SHP77 (cell line): ENCODE results near the gene FGG.

ENCODE experiments used
- DNase-seq, 2 experiments: peaks; one replicate each; lab custom pipeline; 2025; lab: John Stamatoyannopoulos, UW

The FGG gene

DNA sequence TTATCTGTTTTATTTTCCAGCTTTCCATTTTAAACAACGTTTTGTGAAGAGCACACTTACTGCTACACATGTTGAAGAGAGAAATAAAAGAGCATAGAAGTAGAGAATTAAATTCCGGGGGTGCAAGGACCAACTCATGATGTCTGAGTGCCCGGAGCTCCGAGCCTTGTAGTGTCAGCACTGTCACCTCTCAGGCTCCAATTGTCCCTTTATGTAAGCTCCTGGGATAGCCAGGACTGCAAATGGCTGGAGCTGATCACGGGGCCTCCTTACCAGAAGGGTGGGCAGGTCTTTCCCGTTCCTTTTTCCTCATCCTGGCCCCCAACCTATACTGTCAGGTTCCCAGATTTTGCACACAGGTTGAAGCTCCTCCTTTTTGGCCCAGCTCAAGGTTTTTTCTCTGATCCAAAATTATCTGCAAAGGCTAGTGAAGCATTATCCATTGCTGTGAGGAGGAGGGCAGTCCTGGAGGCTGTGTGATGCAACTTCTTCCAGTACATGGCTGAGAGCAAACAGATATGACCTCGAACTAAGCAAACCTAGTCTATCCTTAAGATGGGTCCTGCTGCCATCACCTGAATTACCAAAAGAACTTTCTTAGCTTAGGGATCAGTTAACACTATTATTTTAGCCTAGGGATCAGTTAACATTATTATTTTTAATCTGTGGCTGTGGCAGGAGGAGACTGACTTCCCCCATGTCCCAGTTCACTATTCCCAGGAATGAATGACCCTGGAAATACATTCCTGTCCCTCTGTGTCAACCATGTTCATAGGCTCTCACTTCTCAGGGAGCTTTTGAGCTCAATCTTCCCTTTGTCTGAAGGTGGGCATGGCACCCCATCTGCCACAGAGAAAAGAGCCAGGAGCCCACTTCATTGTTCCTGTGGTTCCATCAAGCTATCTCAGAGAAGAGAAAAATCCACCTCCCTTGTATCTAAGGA is at the start of gene FGG:
TSS of gene FGG (minus strand) at position 185 of the 943 bp plus-strand sequence. CDS start at position 138, 47 bp downstream.
- no peak for DNase-seq

DNA sequence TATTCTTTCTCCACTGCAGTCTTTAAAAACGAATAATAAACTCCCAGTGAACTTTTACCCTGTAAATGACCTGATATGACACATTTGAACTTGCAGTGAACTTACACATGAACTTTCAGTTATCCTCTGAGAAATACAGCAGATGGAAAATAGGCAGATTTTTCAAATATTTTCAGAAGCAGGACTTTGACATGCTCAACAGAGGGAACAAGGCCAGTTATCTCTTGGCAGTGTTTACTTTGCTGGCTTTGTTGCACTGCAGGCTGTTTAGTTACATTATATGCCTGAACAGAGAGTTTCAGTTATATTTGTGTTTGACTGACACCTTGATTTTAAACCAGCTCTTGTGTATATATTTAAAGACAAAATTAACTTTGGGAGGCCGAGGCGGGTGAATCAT is 47.6 kb upstream of the FGG start:
- no peak for DNase-seq

DNA sequence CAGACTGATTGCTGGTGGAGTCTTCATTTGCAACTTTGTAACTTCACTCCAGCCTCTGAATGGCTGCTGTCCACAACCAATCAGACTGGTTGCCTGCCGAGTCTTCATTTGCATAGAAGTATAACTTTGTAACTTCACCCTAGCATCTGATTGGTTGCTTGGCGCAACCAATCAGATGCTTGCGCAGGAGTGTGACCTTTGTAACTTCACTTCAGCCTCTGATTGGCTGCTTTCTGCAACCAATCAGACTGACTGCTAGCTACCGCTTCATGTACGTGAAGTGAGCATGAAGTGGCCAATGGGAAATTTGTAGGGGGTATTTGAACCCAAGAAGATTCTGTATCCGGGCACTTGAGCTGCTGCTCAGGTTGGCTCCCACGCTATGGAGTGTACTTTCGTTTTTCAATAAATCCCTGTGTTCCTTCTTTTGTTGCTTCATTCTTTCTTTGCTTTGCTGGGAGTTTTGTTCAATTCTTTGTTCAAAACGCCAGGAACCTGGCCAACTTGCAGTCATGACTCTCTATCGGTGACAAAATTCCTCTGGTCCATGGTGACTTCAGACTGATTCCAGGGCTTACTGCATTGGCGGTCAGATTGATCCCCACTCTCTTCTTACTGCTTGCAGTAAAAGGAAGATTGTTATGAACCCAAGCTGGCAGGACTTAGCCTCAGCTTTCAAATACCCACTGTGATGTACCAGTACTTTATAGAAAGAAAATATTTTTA is 46.4 kb upstream of the FGG start:
- no peak for DNase-seq

DNA sequence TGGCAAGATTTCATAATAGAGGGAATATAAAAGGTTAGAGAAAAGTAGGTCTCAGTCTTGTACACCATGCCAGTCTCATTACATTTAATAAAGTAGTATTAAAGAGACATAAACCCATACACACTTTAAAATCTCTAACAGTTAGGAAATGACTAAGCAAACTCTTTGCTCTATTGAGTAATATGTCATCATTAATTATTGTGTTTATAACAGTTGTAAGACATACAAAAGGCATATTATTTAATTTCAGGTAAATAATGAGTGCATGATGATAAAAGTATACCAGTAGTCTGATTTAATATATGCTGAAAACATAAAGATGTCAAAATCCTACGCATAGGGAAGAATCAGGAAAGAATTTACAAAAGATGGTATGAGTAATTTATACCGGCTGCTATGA is 31.0 kb upstream of the FGG start:
- DNase-seq, result no peak

DNA sequence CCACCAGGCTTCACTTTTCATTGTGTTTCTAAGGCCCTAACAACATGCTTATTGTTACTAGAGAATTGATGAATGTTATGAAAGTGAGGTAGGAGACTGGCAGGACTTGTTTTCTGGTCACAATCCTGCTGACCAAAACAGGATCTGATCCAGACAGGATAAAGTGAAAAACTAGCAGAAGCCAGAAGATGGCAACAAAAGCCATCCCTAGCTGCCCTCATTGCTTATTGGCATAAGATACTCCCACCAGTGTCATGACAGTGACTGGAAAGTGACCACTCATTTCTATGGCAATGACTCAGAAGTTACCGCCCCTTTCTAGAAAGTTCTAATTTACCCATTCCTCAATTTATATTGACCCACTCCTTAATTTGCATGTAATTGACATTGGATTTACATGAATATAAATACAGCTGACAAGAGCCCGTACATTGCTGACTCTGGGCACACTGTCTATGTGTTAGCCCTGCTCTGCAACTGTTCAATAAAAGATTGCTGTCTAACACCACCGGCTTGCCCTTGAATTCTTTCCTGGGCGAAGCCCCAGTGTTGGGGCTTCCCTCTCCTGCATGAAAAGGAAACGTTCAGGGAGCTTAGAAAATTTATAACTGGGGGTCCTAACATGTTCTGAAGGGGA is 30.0 kb upstream of the FGG start:
- DNase-seq, result no peak

DNA sequence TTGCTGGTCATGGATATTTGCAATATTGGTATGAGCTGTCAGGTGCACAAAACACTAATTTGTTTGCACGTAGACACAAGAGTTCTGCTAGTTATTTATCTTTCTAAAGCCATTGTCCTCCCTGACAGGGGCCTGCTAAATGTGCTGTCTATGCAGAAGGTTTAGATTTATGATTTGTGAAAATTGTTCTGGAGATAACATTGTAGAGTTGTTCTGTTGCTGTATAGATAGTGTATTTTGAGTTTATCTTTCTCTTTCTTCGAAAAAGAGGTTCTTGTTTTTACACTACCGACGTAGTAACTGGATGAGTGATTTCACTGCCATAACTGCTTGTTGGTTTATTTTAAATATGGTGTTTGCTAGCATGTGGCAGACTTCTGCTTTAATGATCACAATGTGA is 28.5 kb upstream of the FGG start:
- DNase-seq, result no peak

DNA sequence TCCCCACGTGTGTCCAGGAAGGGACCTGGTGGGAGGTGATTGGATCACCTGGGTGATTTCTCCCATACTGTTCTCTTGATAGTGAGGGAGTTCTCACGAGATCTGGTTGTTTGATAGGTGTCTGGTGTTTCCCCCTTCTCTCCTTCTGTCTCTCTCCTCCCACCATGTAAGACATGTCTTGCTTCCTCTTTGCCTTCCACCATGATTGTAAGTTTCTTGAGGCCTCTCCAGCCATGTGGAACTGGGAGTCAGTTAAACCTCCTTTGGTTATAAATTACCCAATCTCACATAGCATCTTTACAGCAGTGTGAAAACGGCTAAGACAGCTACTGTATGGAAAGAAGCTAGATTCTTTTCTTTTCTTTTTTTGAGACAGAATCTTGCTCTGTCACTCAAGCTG is 21.6 kb upstream of the FGG start:
- no peak for DNase-seq

DNA sequence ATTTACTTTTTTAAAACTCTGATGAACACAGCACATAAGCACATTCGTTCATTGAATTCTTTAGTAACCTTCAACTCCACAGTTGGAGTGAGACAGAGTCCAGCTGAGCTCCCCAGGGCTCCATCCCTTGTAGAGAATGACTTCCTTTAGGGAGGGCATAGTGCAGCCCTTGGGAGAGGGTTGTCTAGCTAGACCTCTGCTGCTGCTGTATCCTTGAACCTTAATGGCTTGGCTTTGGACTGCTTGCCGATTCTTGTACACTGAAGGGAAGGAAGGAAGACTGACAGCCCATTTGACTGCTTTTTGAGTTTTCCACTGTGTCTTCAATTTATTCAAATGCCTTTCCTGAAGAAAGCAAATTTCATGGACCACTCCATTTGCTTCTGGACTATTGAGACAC is 19.4 kb upstream of the FGG start:
- no peak for DNase-seq

DNA sequence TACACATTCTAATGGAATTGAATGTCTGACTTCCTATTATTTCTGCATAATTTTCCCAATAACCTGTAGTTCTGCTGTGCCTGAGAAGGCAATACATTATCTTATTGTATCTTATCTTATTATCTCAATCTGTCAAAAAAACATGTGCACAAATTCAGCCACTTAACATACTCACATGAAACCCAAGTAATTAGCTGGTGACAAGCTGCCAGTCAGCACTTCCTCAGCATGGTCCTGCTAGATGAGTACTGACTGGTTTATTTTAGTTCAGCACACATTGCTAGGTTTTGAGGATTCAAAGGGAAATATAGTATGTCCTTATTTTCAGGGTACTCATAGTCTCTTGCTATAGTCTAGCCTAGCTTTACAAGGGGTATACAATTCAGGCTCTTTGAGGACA is 17.9 kb upstream of the FGG start:
- no peak for DNase-seq

DNA sequence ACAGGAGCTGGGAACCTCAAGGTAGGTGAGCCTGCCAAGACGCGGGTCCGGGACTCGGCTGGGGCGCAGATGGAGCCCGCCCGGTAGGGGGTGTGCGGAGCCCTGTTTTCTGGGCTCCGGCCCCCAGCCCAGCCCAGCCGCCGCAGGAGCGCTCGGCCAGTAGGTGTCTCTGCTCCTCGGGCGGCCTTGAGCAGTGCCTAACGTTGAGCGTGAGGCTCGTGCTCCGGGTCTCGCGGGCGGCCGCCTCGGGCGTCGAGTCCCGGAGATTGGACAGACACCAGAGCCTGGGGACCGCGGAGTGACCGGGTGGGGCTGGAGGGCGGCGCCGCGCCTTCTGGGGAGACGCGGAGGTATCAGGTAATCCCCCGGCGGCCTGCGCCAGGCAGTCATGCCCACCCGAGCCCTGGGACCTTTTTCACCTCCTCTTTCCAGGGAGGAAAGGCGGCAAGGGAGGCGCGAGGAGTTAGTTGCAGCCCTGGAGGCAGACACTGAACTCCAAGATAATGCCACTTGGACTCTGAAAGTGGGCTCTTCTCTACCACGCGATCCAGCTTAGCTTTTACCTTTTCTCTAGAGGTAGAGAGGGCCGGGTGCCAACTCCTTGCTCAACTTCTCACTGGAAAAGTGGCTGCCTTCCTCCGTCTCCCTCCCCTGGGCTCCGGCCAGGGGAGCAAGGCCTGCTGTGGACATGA is 14.5 kb upstream of the FGG start:
- no peak for DNase-seq

DNA sequence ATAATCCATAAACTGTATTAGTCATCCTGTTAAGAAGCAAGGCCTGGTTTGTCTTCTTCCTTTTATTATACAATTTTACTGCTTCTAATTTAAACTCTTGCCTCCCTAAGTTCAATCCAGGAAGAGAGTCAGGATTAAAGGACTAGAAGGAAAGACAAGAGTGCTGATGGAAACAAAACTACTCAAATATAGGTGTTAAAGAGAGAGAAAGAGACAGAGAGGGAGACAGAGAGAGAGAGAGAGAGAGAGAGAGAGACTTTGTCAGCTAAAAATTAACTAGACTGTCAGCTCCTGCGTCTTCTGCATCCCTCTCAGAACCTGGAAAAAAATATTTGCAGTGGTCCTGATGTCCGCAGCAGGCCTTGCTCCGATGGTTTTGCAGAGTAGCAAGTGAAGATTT is 13.5 kb upstream of the FGG start:
- no peak for DNase-seq

DNA sequence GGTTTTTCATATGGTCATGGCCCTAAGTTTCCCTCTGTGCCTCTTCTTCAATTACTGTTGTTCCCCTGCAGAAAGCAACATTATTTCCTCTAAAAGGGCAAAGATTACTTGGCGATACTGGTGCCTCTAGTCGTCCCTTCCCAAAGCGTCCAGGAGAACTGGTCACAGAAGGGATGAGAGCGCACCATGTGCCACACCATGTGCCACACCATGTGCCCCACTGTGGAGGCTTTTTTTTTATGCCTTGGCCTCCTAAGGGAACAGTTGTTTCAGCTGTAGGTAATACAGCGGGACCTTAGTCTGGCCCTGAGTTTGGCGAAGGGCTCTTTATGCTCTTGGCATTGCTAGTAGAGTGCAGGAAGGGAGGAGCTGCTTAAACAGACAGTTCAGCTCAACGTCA is 11.5 kb upstream of the FGG start:
- DNase-seq, result no peak

DNA sequence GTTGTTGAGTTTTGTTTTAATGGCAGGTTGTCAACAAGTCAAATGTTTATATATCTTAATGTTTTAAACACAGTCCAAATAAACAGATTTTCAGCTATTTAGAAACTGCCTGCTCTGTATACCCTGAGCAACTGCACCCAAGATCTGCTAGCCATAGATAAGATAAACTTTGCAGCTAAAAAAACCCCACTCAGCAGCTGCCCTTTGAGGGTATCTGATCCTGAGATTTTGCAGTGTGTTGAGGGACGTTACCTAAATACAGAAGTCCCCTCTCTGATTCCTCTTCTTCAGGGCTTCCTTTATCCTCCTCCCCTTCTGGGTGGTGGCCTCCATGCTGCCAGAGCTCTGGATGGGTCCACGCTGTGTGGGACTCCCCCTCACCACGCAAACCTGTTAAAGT is 11.0 kb upstream of the FGG start:
- DNase-seq, result no peak

DNA sequence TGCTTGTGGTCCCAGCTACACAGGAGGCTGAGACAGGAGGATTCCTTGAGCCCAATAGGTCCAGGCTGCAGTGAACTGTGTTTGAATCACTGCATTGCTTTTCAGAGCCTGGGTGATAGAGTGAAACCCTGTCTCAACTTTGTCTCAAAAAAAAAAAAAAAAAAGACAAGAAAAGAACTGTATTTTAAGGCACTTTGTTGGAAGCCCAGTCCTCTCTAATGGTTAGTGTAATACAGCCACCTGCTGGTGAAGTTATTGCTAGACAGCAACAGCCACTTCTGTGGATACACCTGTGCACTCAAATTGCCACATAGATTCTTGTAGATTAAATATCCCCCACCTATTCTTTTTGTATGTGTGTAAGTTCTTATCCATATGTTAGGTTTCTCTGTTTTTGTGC is 10.1 kb upstream of the FGG start:
- no peak for DNase-seq

DNA sequence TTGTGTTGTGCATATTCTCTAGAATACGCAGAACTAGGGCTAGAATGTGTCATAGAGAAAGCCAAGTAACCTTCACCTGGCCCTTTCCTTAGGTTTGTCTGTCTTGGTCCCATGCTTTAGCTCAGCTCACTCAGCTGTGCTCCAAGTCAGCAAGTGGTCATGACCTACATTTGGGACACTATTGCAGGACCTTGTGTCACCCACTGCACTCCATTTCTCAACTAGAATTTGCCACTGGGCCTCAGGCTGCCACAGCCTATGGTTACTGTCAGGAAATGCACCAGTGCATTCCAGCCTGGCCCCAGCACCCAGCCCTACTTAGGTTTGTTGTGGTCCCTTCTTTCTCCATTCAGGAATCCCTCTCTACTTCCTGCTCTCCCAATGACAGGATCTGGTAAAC is 7.7 kb upstream of the FGG start:
- DNase-seq, result no peak

DNA sequence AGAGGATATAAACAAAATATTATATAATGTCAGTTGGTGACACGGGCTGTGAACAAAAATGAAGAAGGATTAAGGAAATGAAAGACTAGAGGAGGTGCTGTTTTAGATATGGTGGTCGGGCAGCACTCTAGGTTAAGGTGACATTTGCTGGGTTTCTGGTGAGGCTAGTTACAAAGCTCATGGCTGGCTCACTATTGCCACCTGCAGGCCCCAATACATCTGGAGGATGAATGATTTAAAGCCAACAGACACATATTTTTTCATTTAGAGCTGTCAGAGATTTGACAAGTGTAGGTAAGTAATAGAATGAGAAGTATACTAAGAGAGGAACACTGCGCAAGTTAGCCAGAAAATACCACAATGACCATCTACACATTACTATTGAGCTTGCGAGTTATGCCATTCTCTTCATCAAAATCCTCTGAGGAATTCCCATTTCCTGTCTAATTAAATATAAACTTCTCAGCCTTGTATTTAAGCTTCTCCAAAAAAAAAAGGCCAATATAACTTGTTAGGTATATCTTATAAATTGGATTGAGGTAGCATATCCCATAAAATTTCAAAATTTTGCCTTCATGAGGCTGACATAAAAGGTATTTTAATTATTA is 6.4 kb upstream of the FGG start:
- peak; percentile 11 to 22 for DNase-seq

DNA sequence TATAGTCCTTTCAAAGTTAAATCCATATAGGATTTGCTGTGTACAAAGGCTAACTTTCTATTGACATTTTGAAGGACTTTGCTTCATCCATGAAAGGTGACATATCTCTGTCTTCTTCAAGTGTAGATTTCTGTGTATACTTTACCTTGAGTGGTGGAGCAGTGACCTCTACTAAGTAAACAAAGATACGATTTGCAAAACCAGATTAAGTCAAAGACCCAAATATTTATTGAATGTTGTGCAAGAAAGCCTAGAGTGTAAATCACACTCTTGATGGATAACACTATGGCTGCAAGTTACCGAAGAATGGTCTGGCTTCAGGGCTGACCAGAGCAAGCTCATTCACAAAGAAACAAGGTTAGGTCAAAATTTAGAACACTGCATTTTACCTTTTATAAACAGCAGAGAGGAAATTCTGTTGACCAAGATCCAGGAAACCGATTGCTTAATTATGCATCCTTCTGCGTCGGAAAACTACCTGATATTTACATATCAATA is 5.4 kb upstream of the FGG start:
- DNase-seq, result no peak

DNA sequence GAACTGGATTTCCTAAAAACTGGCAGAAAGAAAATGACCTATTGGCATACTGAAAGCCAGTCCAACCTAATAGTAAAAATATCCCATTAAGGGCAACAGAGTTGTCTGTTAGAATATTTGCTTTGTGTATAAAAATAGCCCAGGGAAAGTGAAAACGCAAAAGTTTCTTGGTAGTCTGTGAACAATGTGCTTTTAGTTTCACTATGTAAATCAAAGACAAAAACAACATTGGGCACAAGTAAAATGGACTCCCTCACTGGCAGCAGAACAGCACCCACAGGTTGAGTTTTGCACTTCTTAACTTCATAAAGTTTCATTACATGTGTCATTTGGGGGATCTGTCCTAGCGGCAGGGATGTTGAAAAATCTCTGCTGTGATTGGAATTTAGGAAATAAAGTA is 4.3 kb upstream of the FGG start:
- no peak for DNase-seq

DNA sequence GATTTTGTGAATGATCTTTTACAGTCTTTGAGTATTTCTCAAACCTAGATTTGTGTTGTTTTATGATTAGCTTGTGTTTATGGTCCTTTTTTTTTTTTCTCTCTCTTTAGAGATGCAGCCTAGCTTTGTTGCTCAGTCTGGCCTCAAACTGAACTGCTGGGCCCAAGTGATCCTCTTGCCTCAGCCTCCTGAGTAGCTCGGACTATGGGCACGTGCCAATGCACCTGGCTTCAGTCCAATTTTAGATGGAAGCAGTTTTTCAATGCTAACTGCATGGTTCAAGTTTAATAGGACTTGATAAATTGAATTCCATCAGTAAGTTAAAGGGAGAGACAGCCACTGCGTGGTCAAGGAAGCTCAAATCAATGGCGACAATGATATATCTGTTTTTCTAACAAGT is 3.8 kb upstream of the FGG start:
- DNase-seq, result no peak

DNA sequence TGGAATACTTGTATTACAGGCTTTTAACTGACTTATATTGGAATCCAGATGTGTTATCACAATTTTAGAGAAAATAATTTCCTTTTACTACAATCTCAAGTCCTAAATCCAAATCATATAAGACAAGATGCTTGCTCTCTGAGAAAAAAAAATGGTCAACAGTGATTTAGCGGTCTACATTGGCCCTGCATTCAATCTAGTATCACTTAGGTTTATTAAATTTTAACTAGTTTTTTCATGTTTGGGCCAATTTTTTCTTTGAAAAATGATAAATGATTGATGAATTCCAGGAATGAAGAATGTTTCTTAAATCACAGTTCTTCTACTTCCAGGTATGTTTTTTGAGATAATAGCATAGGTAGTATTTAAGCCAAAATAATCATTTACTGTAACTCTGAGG is 2.8 kb upstream of the FGG start:
- DNase-seq, result no peak

DNA sequence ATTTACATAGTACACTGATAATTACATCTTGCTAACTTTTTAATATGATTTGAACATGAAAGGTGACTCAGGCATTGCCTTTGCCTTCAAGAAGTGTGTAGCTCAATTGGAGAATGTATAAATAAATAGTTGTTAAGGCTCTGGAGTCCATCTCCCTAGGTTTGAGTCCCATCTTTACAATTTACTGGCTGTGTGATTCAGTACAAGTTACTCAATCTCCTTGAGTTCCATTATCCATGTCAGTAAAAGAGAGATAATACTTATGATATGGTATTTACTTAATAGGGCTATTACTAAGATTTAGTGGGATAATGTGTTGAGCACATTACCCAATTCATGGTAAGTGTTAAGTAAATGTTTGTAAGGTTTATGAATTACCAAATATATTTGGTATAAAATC is 1.9 kb upstream of the FGG start:
- DNase-seq, result no peak

DNA sequence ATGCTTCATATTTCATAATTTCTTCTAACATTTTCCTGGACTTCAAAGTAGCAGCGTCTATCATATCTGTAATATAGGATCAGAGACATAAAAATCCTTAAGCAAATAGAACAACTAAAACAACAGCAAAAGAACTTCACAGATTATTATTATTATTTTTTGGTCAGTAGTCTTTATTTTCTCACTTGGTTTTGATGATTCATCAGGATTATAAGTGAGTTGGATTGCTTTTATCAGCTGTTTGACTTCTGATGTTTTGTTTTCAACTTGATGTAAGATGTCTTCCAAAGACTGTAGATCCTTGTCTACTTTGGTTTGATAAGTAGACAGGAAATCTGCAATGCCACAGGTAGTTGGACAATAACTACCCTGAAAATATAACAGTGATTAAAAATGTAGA is 623 bp downstream of the FGG start:
- DNase-seq, result no peak
